Keratinocyte (primary cell): ENCODE measurements around the gene CELF2. TPM values are rescaled to one million over a fixed set of nuclear protein-coding genes. Genes with fewer than 3 reads are reported as not detected.

ENCODE experiments used
- DNase-seq: peaks from one replicate; pipeline ENCODE4 v3.0.0-alpha.2; 2011; ENCODE audit warnings: low read depth, missing footprints, low spot score
- FAIRE-seq: peaks from 2 replicates; lab custom pipeline; 2011; peaks lifted over from hg19 to GRCh38; lab: Jason Lieb, UNC
- H2AFZ ChIP-seq: 2 replicates; pipeline ENCODE4 v1.6.0; 2012; ENCODE audit warnings: low read length, control low read depth, inconsistent platforms; ENCODE audit not compliant: control insufficient read depth
- H3K27ac ChIP-seq: 2 replicates; pipeline ENCODE4 v1.5.1; 2011; ENCODE audit warnings: low read length; ENCODE audit not compliant: control insufficient read depth, insufficient read depth
- H3K27me3 ChIP-seq: 3 replicates; pipeline ENCODE4 v1.6.0; 2011; ENCODE audit warnings: low read length; ENCODE audit not compliant: control insufficient read depth, insufficient read depth; ENCODE audit errors: extremely low read depth
- H3K36me3 ChIP-seq, 2 experiments: 2 replicates in 1 of 2; 3 replicates in 1 of 2; pipeline ENCODE4 v1.5.1; 2011; ENCODE audit warnings: low read length in 2 of 2, mild to moderate bottlenecking in 1 of 2; ENCODE audit not compliant: control insufficient read depth in 2 of 2, insufficient read depth in 2 of 2; ENCODE audit errors: extremely low read depth in 1 of 2
- H3K4me1 ChIP-seq: 3 replicates; pipeline ENCODE4 v1.5.1; 2011; ENCODE audit warnings: low read length; ENCODE audit not compliant: control insufficient read depth, insufficient read depth; ENCODE audit errors: extremely low read depth
- H3K4me2 ChIP-seq: 3 replicates; pipeline ENCODE4 v1.6.0; 2011; ENCODE audit warnings: low read depth, low read length; ENCODE audit not compliant: control insufficient read depth, insufficient read depth; ENCODE audit errors: extremely low read depth
- H3K4me3 ChIP-seq, 3 experiments: fragments of 200-600 bp in 1 of 3; sonication (generic) in 1 of 3; 2 replicates in 2 of 3; 3 replicates in 1 of 3; pipeline ENCODE4 v1.5.1; 2011 to 2016; ENCODE audit warnings: low read length in 3 of 3, mild to moderate bottlenecking in 3 of 3, control low read depth in 2 of 3, inconsistent platforms in 1 of 3, low read depth in 1 of 3, mixed read lengths in 1 of 3, mixed run types in 1 of 3, moderate library complexity in 1 of 3; ENCODE audit not compliant: control insufficient read depth in 2 of 3, insufficient read depth in 2 of 3; ENCODE audit errors: extremely low read depth in 1 of 3
- H3K79me2 ChIP-seq: 2 replicates; pipeline ENCODE4 v1.6.0; 2012; ENCODE audit warnings: low read length; ENCODE audit not compliant: control insufficient read depth, insufficient read depth
- H3K9ac ChIP-seq: 3 replicates; pipeline ENCODE4 v1.6.0; 2011; ENCODE audit warnings: low read length; ENCODE audit not compliant: control insufficient read depth, insufficient read depth; ENCODE audit errors: extremely low read depth
- H3K9me1 ChIP-seq: 3 replicates; pipeline ENCODE4 v1.6.0; 2011; ENCODE audit warnings: low read length; ENCODE audit not compliant: control insufficient read depth, insufficient read depth; ENCODE audit errors: extremely low read depth
- H3K9me3 ChIP-seq: 2 replicates; pipeline ENCODE4 v1.5.1; 2012; ENCODE audit warnings: low read depth, low read length; ENCODE audit not compliant: control insufficient read depth
- H4K20me1 ChIP-seq: 3 replicates; pipeline ENCODE4 v1.6.0; 2011; ENCODE audit warnings: low read length; ENCODE audit not compliant: control insufficient read depth, insufficient read depth; ENCODE audit errors: extremely low read depth
- EZH2 ChIP-seq: IDR thresholded peaks from one replicate; pipeline ENCODE4 v1.6.1; 2012; ENCODE audit warnings: inconsistent platforms, mild to moderate bottlenecking, low read length, moderate library complexity
- dilution Hi-C: fragments of 300-500 bp; cut with MboI; formaldehyde crosslinking; loops from one replicate; pipeline ENCODE4 v1.7.0; 2020; ENCODE audit warnings: low sequenced_read_pairs; ENCODE audit not compliant: extremely low pct_ligation_motif_present
- polyA plus RNA-seq, 5 experiments: library from polyadenylated mRNA; depleted of rRNA in 3 of 5; stranded (reverse) in 3 of 5; stranded (forward) in 1 of 5; unstranded in 1 of 5; fragments of >200 nt; gene quantifications; 1 replicate in 1 of 5; 2 replicates in 3 of 5; 3 replicates in 1 of 5; pipeline versions ENCODE4 v1.2.1 to v1.2.3, GENCODE V29; 2011 to 2012; ENCODE audit warnings: missing spikeins in 2 of 5, low read depth in 1 of 5, low replicate concordance in 1 of 5
- TF ChIP-seq, protein P1 (sequence below), 3 experiments: IDR thresholded peaks in 1 of 3; conservative IDR thresholded peaks in 1 of 3; optimal IDR thresholded peaks in 1 of 3; 2 replicates in 2 of 3; 3 replicates in 1 of 3; pipeline versions ENCODE3 to v1.5.1; 2011; ENCODE audit warnings: low read length in 3 of 3, mild to moderate bottlenecking in 3 of 3, moderate library complexity in 2 of 3, control low read depth in 1 of 3, inconsistent platforms in 1 of 3; ENCODE audit not compliant: insufficient read depth in 2 of 3; ENCODE audit errors: extremely low read depth in 1 of 3

CELF2 gene
- polyA plus RNA-seq, 1 donor (not counting 4 experiments of a cell fraction or from before 2014, with no cell fraction given): 9.8 TPM

GRCh38 chr10:11354823-11355222, 337.2 kb downstream of the CELF2 start:
- Histone ChIP-seq H3K27me3 (no peaks in the 10 kb centered on the region), H3K9ac (no peak overlapping the region), H3K4me1 (no peaks in the 10 kb centered on the region), H4K20me1 (no peaks in the 10 kb centered on the region), H3K4me3 (no peak overlapping the region), H3K36me3 (no peaks in the 10 kb centered on the region), H3K4me2 (no peak overlapping the region), H3K9me3 (no peaks in the 10 kb centered on the region), H3K79me2 (no peaks in the 10 kb centered on the region), H2AFZ (no peak overlapping the region), H3K9me1 (no peaks in the 10 kb centered on the region), H3K27ac (no peak overlapping the region)
- FAIRE-seq: no peak
- TF ChIP-seq, protein P1, sequence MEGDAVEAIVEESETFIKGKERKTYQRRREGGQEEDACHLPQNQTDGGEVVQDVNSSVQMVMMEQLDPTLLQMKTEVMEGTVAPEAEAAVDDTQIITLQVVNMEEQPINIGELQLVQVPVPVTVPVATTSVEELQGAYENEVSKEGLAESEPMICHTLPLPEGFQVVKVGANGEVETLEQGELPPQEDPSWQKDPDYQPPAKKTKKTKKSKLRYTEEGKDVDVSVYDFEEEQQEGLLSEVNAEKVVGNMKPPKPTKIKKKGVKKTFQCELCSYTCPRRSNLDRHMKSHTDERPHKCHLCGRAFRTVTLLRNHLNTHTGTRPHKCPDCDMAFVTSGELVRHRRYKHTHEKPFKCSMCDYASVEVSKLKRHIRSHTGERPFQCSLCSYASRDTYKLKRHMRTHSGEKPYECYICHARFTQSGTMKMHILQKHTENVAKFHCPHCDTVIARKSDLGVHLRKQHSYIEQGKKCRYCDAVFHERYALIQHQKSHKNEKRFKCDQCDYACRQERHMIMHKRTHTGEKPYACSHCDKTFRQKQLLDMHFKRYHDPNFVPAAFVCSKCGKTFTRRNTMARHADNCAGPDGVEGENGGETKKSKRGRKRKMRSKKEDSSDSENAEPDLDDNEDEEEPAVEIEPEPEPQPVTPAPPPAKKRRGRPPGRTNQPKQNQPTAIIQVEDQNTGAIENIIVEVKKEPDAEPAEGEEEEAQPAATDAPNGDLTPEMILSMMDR (optimal IDR thresholded peaks at IDR 0.05 in 1 of 3, IDR thresholded peaks at IDR 0.05 in 1 of 3, conservative IDR thresholded peaks at IDR 0.05 in 1 of 3; ENCODE audit: extremely low read depth in 1 of 3, insufficient read depth in 2 of 3, low read length in 3 of 3): no peak
- no peak for TF ChIP-seq EZH2
- DNase-seq: no peak
- dilution Hi-C loops: no loop called here

- TF ChIP-seq, protein P1 (optimal IDR thresholded peaks at IDR 0.05 in 1 of 3, IDR thresholded peaks at IDR 0.05 in 1 of 3, conservative IDR thresholded peaks at IDR 0.05 in 1 of 3; ENCODE audit: extremely low read depth in 1 of 3, insufficient read depth in 2 of 3, low read length in 3 of 3): no peak
- no peak for TF ChIP-seq EZH2
- DNase-seq: no peak
- FAIRE-seq: no peak
- Histone ChIP-seq H3K27me3 (no peaks in the 10 kb centered on the region), H2AFZ (no peak overlapping the region), H3K9me1 (no peaks in the 10 kb centered on the region), H3K36me3 (no peaks in the 10 kb centered on the region), H3K27ac (no peak overlapping the region), H3K4me1 (no peaks in the 10 kb centered on the region), H3K9me3 (no peaks in the 10 kb centered on the region), H3K4me3 (no peak overlapping the region), H3K79me2 (no peaks in the 10 kb centered on the region), H3K9ac (no peak overlapping the region), H4K20me1 (no peaks in the 10 kb centered on the region), H3K4me2 (no peak overlapping the region)
- dilution Hi-C loops: no loop called here
Observed at GRCh38 chr10:11355592-11355991, 337.9 kb downstream of the CELF2 start.
